Measurements from ENCODE around the gene TENT4B.
A peak's percentile ranks its signal among the peaks of the same experiment; 100 is the strongest.

The TENT4B gene

GRCh38 chr16:50139580-50139979 is 13.5 kb upstream of the TENT4B start:
- no peak overlapping the region for H3K4me3 ChIP-seq (ENCODE audit: low read depth, low read length)
- in situ Hi-C loops (cut with HindIII; ENCODE audit: low sequenced_read_pairs) = no loop called here
- no peak for DNase-seq (ENCODE audit: low read depth, low spot score)
- TF ChIP-seq, protein P1, sequence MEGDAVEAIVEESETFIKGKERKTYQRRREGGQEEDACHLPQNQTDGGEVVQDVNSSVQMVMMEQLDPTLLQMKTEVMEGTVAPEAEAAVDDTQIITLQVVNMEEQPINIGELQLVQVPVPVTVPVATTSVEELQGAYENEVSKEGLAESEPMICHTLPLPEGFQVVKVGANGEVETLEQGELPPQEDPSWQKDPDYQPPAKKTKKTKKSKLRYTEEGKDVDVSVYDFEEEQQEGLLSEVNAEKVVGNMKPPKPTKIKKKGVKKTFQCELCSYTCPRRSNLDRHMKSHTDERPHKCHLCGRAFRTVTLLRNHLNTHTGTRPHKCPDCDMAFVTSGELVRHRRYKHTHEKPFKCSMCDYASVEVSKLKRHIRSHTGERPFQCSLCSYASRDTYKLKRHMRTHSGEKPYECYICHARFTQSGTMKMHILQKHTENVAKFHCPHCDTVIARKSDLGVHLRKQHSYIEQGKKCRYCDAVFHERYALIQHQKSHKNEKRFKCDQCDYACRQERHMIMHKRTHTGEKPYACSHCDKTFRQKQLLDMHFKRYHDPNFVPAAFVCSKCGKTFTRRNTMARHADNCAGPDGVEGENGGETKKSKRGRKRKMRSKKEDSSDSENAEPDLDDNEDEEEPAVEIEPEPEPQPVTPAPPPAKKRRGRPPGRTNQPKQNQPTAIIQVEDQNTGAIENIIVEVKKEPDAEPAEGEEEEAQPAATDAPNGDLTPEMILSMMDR (IDR thresholded peaks at IDR 0.05; ENCODE audit: low read depth, low read length) = no peak

- no peak overlapping the region for H3K4me3 ChIP-seq (ENCODE audit: low read depth, low read length)
- DNase-seq (ENCODE audit: low read depth, low spot score) = no peak
- TF ChIP-seq, protein P1 (IDR thresholded peaks at IDR 0.05; ENCODE audit: low read depth, low read length) = no peak
- in situ Hi-C loops (cut with HindIII; ENCODE audit: low sequenced_read_pairs) = no loop called here
Measured at GRCh38 chr16:50144211-50144610, 8.9 kb upstream of the TENT4B start.

- in situ Hi-C loops (cut with HindIII; ENCODE audit: low sequenced_read_pairs) = no loop called here
- no peak overlapping the region for H3K4me3 ChIP-seq (ENCODE audit: low read depth, low read length)
- no peak for DNase-seq (ENCODE audit: low read depth, low spot score)
- TF ChIP-seq, protein P1 (IDR thresholded peaks at IDR 0.05; ENCODE audit: low read depth, low read length) = no peak
Measured at GRCh38 chr16:50146479-50147435, 6.3 kb upstream of the TENT4B start.

GRCh38 chr16:50151322-50151721 is 1.8 kb upstream of the TENT4B start:
- in situ Hi-C loops (cut with HindIII; ENCODE audit: low sequenced_read_pairs) = no loop called here

DNA sequence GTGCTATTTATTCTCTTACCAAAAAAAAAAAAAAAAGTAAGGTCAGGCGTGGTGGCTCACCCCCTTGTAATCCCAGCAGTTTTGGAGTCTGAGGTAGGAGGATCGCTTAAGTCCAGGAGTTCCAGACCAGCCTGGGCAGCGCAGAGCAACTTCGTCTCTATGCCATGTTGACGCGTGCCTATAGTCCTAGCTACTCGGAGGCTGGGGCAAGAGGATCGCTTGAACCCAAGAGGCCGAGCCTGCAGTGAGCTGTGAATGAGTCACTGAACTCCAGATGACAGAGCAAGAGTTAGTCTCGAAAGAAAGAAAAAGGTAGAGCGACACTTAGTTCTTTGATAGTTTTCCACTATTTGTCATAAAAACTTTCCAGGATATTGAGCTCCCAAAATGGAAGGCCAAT is 1.4 kb upstream of the TENT4B start:
- no peak for DNase-seq (ENCODE audit: low read depth, low spot score)
- in situ Hi-C loops (cut with HindIII; ENCODE audit: low sequenced_read_pairs) = no loop called here
- TF ChIP-seq, protein P1 (IDR thresholded peaks at IDR 0.05; ENCODE audit: low read depth, low read length) = no peak
- no peak overlapping the region for H3K4me3 ChIP-seq (ENCODE audit: low read depth, low read length)

More at GRCh38 chr16:50151322-50151721, 1.8 kb upstream of the TENT4B start:
- no peak for DNase-seq (ENCODE audit: low read depth, low spot score)
- no peak overlapping the region for H3K4me3 ChIP-seq (ENCODE audit: low read depth, low read length)
- TF ChIP-seq, protein P1 (IDR thresholded peaks at IDR 0.05; ENCODE audit: low read depth, low read length) = no peak

GRCh38 chr16:50152351-50152806 is 727 bp upstream of the TENT4B start:
- H3K4me3 ChIP-seq (ENCODE audit: low read depth, low read length) = peak overlapping the region; percentile 59
- peak; percentile 52 for DNase-seq (ENCODE audit: low read depth, low spot score)
- TF ChIP-seq, protein P1 (IDR thresholded peaks at IDR 0.05; ENCODE audit: low read depth, low read length) = no peak
- in situ Hi-C loops (cut with HindIII; ENCODE audit: low sequenced_read_pairs) = no loop called here
